Fibroblast of villous mesenchyme (primary cell): ENCODE data around the gene LTC4S. TPM values are rescaled to one million over a fixed set of nuclear protein-coding genes. Genes with fewer than 3 reads are reported as not detected.
A peak's percentile ranks its signal among the peaks of the same experiment; 100 is the strongest.

Experiments used
- DNase-seq: peaks from one replicate; pipeline ENCODE4 v3.0.0-alpha.2; 2010; ENCODE audit warnings: low read depth
- H3K4me3 ChIP-seq: 2 replicates; pipeline ENCODE4 v1.5.1; 2011; ENCODE audit warnings: low read depth, mild to moderate bottlenecking, low read length
- CTCF ChIP-seq: IDR thresholded peaks from 2 replicates; pipeline ENCODE4 v1.5.1; 2012; ENCODE audit warnings: low read depth, mild to moderate bottlenecking, low read length; ENCODE audit not compliant: insufficient read depth
- total RNA-seq: library from RNA; depleted of rRNA; stranded (reverse); fragments of >200 nt; gene quantifications from 2 replicates; pipeline ENCODE4 v1.2.3, GENCODE V29; 2012

Gene LTC4S
- total RNA-seq, 1 donor, result 0.43 TPM

DNA sequence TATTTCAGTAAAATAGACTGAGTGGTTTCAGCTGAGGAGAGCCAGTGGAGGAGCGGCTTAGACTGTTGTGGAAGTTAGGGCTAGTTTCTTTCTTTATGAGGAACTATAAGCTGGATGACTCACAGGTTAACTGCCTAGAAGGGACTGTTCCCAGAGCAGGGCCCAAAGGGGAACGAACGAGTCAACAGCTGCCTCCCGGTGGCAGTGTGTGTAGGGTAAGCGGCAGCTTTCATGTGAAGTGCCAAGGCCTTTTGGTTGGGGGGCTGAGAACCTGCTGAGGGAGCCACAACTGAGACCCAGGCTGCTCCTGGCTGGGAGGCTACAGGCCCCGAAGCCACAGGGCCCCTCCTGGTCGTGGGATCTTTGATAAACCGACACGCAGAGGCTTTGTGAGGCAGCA is 33.9 kb downstream of the LTC4S start:
- peak; percentile 17 for TF ChIP-seq CTCF
- DNase-seq, result peak; percentile 87
- no peak overlapping the region for H3K4me3 ChIP-seq

DNA sequence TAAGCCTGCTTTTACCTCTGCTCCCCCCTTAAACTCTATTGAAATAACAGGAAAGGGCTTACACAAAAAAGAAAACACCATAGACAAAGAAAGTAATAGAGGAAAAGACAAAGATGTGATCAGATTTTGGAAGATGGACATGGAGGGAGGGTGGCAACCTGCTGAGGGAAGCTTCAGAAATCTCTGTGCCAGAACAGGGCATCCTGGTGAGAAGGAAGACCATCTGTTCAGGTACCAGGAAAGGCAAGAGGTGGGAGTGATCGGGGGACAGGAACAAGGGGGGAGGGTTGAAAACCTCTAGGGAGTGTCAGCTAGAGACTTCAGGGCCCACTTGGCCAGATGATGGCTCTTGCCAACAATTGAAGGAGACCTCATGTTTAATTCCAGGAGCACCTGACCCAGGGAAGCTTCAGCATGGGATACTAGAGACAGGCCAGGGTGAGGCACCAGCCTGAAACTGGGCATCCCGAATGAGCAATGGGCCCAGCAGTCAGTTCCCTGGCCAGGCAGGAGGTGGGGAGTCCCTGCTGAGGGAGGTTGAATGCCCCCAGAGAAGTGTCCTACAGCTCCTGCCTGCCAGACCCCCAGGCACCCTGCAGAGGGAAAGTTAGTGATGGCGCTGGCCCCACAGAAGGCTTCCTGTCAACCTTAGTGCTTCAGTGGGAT is 35.1 kb downstream of the LTC4S start:
- DNase-seq, result no peak
- H3K4me3 ChIP-seq, result no peak overlapping the region
- TF ChIP-seq CTCF, result no peak

DNA sequence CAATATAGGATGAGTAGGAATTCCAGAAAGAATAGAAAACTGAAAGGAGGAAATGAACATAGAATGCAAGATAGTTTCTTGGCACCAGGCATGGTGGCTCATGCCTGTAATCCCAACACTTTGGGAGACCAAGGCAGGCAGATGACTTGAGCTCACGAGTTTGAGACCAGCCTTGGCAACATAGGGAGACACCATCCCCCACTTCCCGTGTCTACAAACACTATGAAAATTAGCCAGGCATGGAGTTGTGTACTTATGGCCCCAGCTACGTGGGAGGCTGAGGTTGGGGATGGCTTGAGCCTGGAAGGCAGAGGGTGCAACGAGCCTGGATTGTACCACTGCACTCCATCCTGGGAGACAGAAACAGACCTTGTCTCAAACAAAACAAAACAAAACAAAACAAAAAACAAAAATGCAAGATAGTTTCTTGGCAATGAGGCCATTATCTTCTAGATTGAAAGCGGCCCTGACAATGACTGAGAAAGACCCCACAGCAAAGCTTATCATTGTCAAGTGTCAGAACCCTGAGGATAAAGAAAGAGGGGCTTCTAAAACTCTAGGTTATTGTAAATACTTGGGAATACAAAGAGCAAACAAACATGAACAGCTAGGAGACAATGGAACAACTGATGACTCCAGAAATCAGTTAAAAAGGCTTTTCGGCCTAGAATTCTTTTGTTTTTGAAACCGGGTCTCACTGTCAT is 36.1 kb downstream of the LTC4S start:
- peak; percentile 22 for DNase-seq
- no peak for TF ChIP-seq CTCF
- no peak overlapping the region for H3K4me3 ChIP-seq

DNA sequence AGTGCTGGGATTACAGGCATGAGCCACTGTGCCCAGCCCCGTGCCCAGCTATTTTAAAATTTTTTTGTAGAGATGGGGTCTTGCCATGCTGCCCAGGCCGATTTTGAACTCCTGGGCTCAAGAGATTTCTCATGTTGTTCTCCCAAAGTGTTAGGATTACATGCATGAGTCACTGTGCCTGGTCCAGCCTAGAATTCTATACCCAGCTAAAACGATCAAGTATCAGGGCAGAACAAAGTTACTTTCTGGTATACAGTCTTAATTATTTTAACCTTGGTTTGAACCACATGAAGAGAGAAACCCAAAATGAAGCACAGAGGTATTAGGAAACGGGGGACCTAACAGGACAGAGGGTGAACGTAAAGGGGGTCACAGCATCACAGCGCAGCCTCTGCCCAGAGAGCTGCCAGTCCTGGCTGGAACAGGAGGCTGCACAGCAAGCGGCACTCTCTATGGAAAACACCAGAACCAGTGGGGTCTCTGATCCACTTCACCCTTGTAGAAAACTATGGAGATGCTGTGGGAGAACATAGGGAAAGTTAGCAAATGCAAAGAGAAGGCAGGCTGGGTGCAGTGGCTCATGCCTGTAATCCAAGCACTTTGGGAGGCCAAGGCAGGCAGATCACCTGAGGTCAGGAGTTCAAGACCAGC is 37.2 kb downstream of the LTC4S start:
- TF ChIP-seq CTCF, result no peak

GRCh38 chr5:179832039-179832745 is 38.4 kb downstream of the LTC4S start:
- no peak for TF ChIP-seq CTCF
- DNase-seq, result no peak

More for the DNA sequence above, 37.2 kb downstream of the LTC4S start:
- no peak for DNase-seq
- H3K4me3 ChIP-seq, result no peak overlapping the region

DNA sequence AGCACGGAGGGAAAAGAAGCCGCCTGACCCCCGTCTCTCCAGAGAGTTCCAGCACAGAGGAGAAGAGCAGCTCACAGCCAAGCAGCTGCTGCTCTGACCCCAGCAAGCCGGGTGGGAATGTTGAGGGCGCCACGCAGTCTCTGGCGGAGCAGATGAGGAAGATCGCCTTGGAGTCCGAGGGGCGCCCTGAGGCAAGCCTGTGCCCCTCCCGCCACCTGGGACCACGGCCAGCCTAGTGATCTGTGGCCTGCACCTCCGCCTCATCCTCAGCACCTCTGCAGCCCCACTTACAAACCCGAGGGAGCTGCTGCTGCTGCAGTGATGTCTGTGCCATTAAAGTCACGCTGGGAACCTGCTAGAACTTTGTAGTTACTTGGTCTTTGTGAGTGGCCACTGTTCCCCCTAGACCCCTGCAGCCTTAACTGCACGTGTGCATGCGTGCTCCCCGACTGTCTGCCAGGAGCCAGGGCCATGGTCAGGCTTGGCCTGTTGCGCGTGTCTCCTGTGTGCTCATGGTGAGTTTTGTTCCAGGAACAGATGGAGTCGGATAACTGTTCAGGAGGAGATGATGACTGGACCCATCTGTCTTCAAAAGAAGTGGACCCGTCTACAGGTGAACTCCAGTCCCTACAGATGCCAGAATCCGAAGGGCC is 39.4 kb downstream of the LTC4S start:
- H3K4me3 ChIP-seq, result no peak overlapping the region
- TF ChIP-seq CTCF, result no peak
- no peak for DNase-seq

More at GRCh38 chr5:179832039-179832745, 38.4 kb downstream of the LTC4S start:
- no peak overlapping the region for H3K4me3 ChIP-seq
